Measurements from ENCODE around the gene NQO2. TPM values are rescaled to one million over a fixed set of nuclear protein-coding genes. Genes with fewer than 3 reads are reported as not detected.
A peak's percentile ranks its signal among the peaks of the same experiment; 100 is the strongest.
"Not testable (repeated sequence)": the region's sequence is repeated elsewhere in the genome, so short reads cannot be mapped to it uniquely, and the experiment has no call there.

Gene NQO2
- total RNA-seq, 1 donor from 2014 or later, result 9.4 TPM

- TF ChIP-seq EZH2 (IDR thresholded peaks at IDR 0.05; ENCODE audit: insufficient read depth, low read length) (no peak), CTCF (IDR thresholded peaks at IDR 0.05; ENCODE audit: insufficient read depth, low read depth, low read length) (peak; percentile 49)
- Mint-ChIP-seq H3K27ac (ENCODE audit: unreplicated experiment) (no peak overlapping the region), H3K9me3 (ENCODE audit: unreplicated experiment) (no peaks in the 10 kb centered on the region), H3K4me1 (ENCODE audit: low read depth, unreplicated experiment) (peaks cover 4% of the 10 kb centered on the region), H3K36me3 (ENCODE audit: low read depth, unreplicated experiment) (no peaks in the 10 kb centered on the region), H3K27me3 (ENCODE audit: low read depth, unreplicated experiment) (no peaks in the 10 kb centered on the region), H3K4me3 (ENCODE audit: unreplicated experiment) (no peak overlapping the region)
- Histone ChIP-seq H2AFZ (ENCODE audit: low read depth, low read length) (no peak overlapping the region), H3K9me3 (ENCODE audit: insufficient read depth, low read depth, low read length) (no peaks in the 10 kb centered on the region), H3K4me2 (ENCODE audit: low read length) (no peak overlapping the region), H3K4me3 (ENCODE audit: insufficient read depth, low read depth, low read length) (no peak overlapping the region), H4K20me1 (ENCODE audit: insufficient read depth, low read length) (no peaks in the 10 kb centered on the region), H3K4me1 (ENCODE audit: insufficient read depth, low read length) (peaks cover 4% of the 10 kb centered on the region), H3K27me3 (ENCODE audit: insufficient read depth, low read length) (no peaks in the 10 kb centered on the region), H3K36me3 (ENCODE audit: insufficient read depth, low read length) (no peaks in the 10 kb centered on the region), H3K27ac (ENCODE audit: low read depth, low read length) (no peak overlapping the region), H3K9ac (ENCODE audit: low read length) (no peak overlapping the region), H3K79me2 (ENCODE audit: insufficient read depth, low read length) (peaks cover 3% of the 10 kb centered on the region)
- no peak for FAIRE-seq
- DNase-seq (ENCODE audit: low read depth), result peak; percentile 82
These were observed 61.8 kb downstream of the NQO2 start for GRCh38 chr6:3061501-3061941.

GRCh38 chr6:3063340-3063732, 63.6 kb downstream of the NQO2 start:
- not testable (repeated sequence) for H3K27ac ChIP-seq (ENCODE audit: low read depth, low read length); H3K4me1 ChIP-seq (ENCODE audit: insufficient read depth, low read length); H3K36me3 ChIP-seq (ENCODE audit: insufficient read depth, low read length); H3K9me3 Mint-ChIP-seq (ENCODE audit: unreplicated experiment); H3K9me3 ChIP-seq (ENCODE audit: insufficient read depth, low read depth, low read length); H3K27me3 ChIP-seq (ENCODE audit: insufficient read depth, low read length); H3K36me3 Mint-ChIP-seq (ENCODE audit: low read depth, unreplicated experiment); FAIRE-seq; H3K27me3 Mint-ChIP-seq (ENCODE audit: low read depth, unreplicated experiment); H4K20me1 ChIP-seq (ENCODE audit: insufficient read depth, low read length); H3K4me1 Mint-ChIP-seq (ENCODE audit: low read depth, unreplicated experiment); H3K79me2 ChIP-seq (ENCODE audit: insufficient read depth, low read length); H3K27ac Mint-ChIP-seq (ENCODE audit: unreplicated experiment); DNase-seq (ENCODE audit: low read depth)
- Histone ChIP-seq H2AFZ (ENCODE audit: low read depth, low read length) (peak overlapping the region; percentile 81), H3K4me3 (ENCODE audit: insufficient read depth, low read depth, low read length) (peak overlapping the region; percentile 66), H3K4me2 (ENCODE audit: low read length) (peak overlapping the region; percentile 88), H3K9ac (ENCODE audit: low read length) (peak overlapping the region; percentile 76)
- peak overlapping the region; percentile 88 for H3K4me3 Mint-ChIP-seq (ENCODE audit: unreplicated experiment)

- H3K79me2 ChIP-seq (ENCODE audit: insufficient read depth, low read length), result peaks cover 9% of the 10 kb centered on the region
- Mint-ChIP-seq H3K9me3 (ENCODE audit: unreplicated experiment) (no peaks in the 10 kb centered on the region), H3K36me3 (ENCODE audit: low read depth, unreplicated experiment) (no peaks in the 10 kb centered on the region), H3K27me3 (ENCODE audit: low read depth, unreplicated experiment) (no peaks in the 10 kb centered on the region), H3K4me3 (ENCODE audit: unreplicated experiment) (peak overlapping the region; percentile 88), H3K4me1 (ENCODE audit: low read depth, unreplicated experiment) (peaks cover 7% of the 10 kb centered on the region), H3K27ac (ENCODE audit: unreplicated experiment) (peak overlapping the region; percentile 63)
- DNase-seq (ENCODE audit: low read depth) (peak; percentile 62), FAIRE-seq (no peak)
- H3K4me2 ChIP-seq (ENCODE audit: low read length), result peak overlapping the region; percentile 88
- no peaks in the 10 kb centered on the region for H3K9me3 ChIP-seq (ENCODE audit: insufficient read depth, low read depth, low read length)
- H3K9ac ChIP-seq (ENCODE audit: low read length), result peak overlapping the region; percentile 76
- no peak for TF ChIP-seq CTCF (IDR thresholded peaks at IDR 0.05; ENCODE audit: insufficient read depth, low read depth, low read length)
- TF ChIP-seq EZH2 (IDR thresholded peaks at IDR 0.05; ENCODE audit: insufficient read depth, low read length), result no peak
- peak overlapping the region; percentile 66 for H3K4me3 ChIP-seq (ENCODE audit: insufficient read depth, low read depth, low read length)
- no peaks in the 10 kb centered on the region for H3K27me3 ChIP-seq (ENCODE audit: insufficient read depth, low read length)
- H3K4me1 ChIP-seq (ENCODE audit: insufficient read depth, low read length), result peaks cover 4% of the 10 kb centered on the region
- no peaks in the 10 kb centered on the region for H3K36me3 ChIP-seq (ENCODE audit: insufficient read depth, low read length)
- peak overlapping the region; percentile 50 for H3K27ac ChIP-seq (ENCODE audit: low read depth, low read length)
- H4K20me1 ChIP-seq (ENCODE audit: insufficient read depth, low read length), result peaks cover 1% of the 10 kb centered on the region
- H2AFZ ChIP-seq (ENCODE audit: low read depth, low read length), result peak overlapping the region; percentile 81
These were observed 64.3 kb downstream of the NQO2 start for GRCh38 chr6:3063733-3064700.
